ENCODE results near the gene EOGT. TPM values are rescaled to one million over a fixed set of nuclear protein-coding genes. Genes with fewer than 3 reads are reported as not detected.

The EOGT gene
- total and polyA plus RNA-seq, 2 experiments from 2014 or later, result 11.9 to 27.2 TPM

DNA sequence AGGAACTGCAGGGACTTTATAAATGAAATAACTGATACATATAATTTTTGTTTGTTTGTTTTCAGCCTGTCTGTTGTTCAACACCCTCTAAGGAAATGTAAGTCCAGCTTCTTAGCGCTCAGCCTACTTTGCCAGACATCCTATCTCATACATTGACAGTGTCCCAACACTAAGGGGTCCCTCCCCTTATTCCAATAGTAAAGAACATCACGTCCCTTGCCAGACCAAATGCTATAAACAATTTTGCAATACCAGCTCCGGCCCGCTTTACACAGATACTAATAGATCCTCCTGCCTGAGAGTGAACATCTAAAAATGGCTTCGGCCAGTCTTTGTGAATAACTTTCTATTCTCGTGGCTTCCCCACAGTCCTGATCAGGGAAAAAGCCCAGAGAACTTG is 76.6 kb downstream of the EOGT start:
- Mint-ChIP-seq H3K27me3 (ENCODE audit: insufficient read depth, low read depth, poor library complexity) (peaks cover 11% of the 10 kb centered on the region), H3K4me1 (peaks cover 5% of the 10 kb centered on the region), H3K9me3 (no peaks in the 10 kb centered on the region), H3K27ac (no peak overlapping the region), H3K36me3 (ENCODE audit: low read depth) (no peaks in the 10 kb centered on the region), H3K4me3 (no peak overlapping the region)
- H3K27me3 ChIP-seq (ENCODE audit: insufficient read depth), result peaks cover 4% of the 10 kb centered on the region
- H3K4me2 ChIP-seq, result no peak overlapping the region
- ATAC-seq (no peak), DNase-seq (ENCODE audit: low spot score) (no peak)
- no peak overlapping the region for H3K27ac ChIP-seq (ENCODE audit: low read depth)
- H3K4me1 ChIP-seq (ENCODE audit: insufficient read depth), result peaks cover 5% of the 10 kb centered on the region; the same call in 1 of the 2 replicates
- no peaks in the 10 kb centered on the region for H4K20me1 ChIP-seq (replicated peaks; ENCODE audit: insufficient read depth)
- no peaks in the 10 kb centered on the region for H3K79me2 ChIP-seq (replicated peaks; ENCODE audit: insufficient read depth)
- H3K9me2 ChIP-seq (ENCODE audit: insufficient read depth), result no peaks in the 10 kb centered on the region
- H3F3A ChIP-seq (replicated peaks; ENCODE audit: low read depth), result no peaks in the 10 kb centered on the region
- TF ChIP-seq CREB1 (CRISPR knock-in tag; IDR thresholded peaks at IDR 0.05; ENCODE audit: low read depth) (no peak), POLR2AphosphoS5 (IDR thresholded peaks at IDR 0.05; ENCODE audit: low read depth) (no peak)
- TF ChIP-seq, protein P1, sequence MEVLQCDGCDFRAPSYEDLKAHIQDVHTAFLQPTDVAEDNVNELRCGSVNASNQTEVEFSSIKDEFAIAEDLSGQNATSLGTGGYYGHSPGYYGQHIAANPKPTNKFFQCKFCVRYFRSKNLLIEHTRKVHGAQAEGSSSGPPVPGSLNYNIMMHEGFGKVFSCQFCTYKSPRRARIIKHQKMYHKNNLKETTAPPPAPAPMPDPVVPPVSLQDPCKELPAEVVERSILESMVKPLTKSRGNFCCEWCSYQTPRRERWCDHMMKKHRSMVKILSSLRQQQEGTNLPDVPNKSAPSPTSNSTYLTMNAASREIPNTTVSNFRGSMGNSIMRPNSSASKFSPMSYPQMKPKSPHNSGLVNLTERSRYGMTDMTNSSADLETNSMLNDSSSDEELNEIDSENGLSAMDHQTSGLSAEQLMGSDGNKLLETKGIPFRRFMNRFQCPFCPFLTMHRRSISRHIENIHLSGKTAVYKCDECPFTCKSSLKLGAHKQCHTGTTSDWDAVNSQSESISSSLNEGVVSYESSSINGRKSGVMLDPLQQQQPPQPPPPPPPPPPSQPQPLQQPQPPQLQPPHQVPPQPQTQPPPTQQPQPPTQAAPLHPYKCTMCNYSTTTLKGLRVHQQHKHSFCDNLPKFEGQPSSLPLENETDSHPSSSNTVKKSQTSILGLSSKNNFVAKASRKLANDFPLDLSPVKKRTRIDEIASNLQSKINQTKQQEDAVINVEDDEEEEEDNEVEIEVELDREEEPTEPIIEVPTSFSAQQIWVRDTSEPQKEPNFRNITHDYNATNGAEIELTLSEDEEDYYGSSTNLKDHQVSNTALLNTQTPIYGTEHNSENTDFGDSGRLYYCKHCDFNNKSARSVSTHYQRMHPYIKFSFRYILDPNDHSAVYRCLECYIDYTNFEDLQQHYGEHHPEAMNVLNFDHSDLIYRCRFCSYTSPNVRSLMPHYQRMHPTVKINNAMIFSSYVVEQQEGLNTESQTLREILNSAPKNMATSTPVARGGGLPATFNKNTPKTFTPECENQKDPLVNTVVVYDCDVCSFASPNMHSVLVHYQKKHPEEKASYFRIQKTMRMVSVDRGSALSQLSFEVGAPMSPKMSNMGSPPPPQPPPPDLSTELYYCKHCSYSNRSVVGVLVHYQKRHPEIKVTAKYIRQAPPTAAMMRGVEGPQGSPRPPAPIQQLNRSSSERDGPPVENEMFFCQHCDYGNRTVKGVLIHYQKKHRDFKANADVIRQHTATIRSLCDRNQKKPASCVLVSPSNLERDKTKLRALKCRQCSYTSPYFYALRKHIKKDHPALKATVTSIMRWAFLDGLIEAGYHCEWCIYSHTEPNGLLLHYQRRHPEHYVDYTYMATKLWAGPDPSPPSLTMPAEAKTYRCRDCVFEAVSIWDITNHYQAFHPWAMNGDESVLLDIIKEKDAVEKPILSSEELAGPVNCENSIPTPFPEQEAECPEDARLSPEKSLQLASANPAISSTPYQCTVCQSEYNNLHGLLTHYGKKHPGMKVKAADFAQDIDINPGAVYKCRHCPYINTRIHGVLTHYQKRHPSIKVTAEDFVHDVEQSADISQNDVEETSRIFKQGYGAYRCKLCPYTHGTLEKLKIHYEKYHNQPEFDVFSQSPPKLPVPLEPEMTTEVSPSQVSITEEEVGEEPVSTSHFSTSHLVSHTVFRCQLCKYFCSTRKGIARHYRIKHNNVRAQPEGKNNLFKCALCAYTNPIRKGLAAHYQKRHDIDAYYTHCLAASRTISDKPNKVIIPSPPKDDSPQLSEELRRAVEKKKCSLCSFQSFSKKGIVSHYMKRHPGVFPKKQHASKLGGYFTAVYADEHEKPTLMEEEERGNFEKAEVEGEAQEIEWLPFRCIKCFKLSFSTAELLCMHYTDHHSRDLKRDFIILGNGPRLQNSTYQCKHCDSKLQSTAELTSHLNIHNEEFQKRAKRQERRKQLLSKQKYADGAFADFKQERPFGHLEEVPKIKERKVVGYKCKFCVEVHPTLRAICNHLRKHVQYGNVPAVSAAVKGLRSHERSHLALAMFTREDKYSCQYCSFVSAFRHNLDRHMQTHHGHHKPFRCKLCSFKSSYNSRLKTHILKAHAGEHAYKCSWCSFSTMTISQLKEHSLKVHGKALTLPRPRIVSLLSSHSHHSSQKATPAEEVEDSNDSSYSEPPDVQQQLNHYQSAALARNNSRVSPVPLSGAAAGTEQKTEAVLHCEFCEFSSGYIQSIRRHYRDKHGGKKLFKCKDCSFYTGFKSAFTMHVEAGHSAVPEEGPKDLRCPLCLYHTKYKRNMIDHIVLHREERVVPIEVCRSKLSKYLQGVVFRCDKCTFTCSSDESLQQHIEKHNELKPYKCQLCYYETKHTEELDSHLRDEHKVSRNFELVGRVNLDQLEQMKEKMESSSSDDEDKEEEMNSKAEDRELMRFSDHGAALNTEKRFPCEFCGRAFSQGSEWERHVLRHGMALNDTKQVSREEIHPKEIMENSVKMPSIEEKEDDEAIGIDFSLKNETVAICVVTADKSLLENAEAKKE (CRISPR knock-in tag; IDR thresholded peaks at IDR 0.05), result no peak
- H3K36me3 ChIP-seq (ENCODE audit: insufficient read depth), result no peaks in the 10 kb centered on the region
- H2AFZ ChIP-seq, result 0 out of 2 replicates have a peak overlapping the region, but pooled peaks have one; percentile 20
- no peak overlapping the region for H3K4me3 ChIP-seq

DNA sequence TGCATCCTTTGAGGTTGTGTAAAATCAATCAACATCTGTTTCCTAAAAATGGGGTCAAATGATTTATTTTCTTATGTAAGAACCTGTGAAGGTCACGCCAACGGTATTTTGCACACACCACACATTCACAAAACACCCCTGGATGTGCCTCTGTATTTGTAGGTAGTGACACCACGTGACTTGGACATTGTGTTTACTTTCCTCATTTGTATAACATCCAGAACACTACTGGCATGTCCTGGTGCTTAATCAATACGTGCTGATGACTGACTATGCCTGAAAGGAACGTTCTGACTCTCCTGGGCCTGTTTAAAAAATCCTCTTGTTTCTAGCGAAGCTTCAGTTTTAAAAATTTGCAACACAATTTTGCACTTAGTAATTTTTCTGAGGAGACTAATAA is 77.7 kb downstream of the EOGT start:
- no peaks in the 10 kb centered on the region for H3K36me3 Mint-ChIP-seq (ENCODE audit: low read depth)
- no peaks in the 10 kb centered on the region for H3K36me3 ChIP-seq (ENCODE audit: insufficient read depth)
- peaks cover 15% of the 10 kb centered on the region for H3K27me3 ChIP-seq (ENCODE audit: insufficient read depth)
- no peaks in the 10 kb centered on the region for H3K79me2 ChIP-seq (replicated peaks; ENCODE audit: insufficient read depth)
- H3K9me2 ChIP-seq (ENCODE audit: insufficient read depth), result no peaks in the 10 kb centered on the region
- no peaks in the 10 kb centered on the region for H3F3A ChIP-seq (replicated peaks; ENCODE audit: low read depth)
- H3K4me3 ChIP-seq, result no peak overlapping the region
- ATAC-seq (no peak), DNase-seq (ENCODE audit: low spot score) (no peak)
- H3K4me1 ChIP-seq (ENCODE audit: insufficient read depth), result peaks cover 10% of the 10 kb centered on the region; the same call in 1 of the 2 replicates
- no peak overlapping the region for H3K27ac ChIP-seq (ENCODE audit: low read depth)
- peaks cover under 1% of the 10 kb centered on the region; the same call in 1 of the 2 replicates for H4K20me1 ChIP-seq (replicated peaks; ENCODE audit: insufficient read depth)
- H2AFZ ChIP-seq, result no peak overlapping the region
- no peaks in the 10 kb centered on the region for H3K9me3 Mint-ChIP-seq
- no peak overlapping the region for H3K4me2 ChIP-seq
- H3K4me1 Mint-ChIP-seq, result peaks cover 12% of the 10 kb centered on the region
- peaks cover 21% of the 10 kb centered on the region for H3K27me3 Mint-ChIP-seq (ENCODE audit: insufficient read depth, low read depth, poor library complexity)
- no peak overlapping the region for H3K27ac Mint-ChIP-seq
- no peak overlapping the region for H3K4me3 Mint-ChIP-seq
- TF ChIP-seq ZNF331 (CRISPR knock-in tag; IDR thresholded peaks at IDR 0.05; ENCODE audit: low read depth) (no peak), ZNF114 (CRISPR knock-in tag; IDR thresholded peaks at IDR 0.05) (no peak), NANOG (IDR thresholded peaks at IDR 0.05; ENCODE audit: borderline replicate concordance) (no peak), POLR2AphosphoS5 (IDR thresholded peaks at IDR 0.05; ENCODE audit: low read depth) (no peak), CREB1 (CRISPR knock-in tag; IDR thresholded peaks at IDR 0.05; ENCODE audit: low read depth) (no peak)
- TF ChIP-seq, protein P1 (CRISPR knock-in tag; IDR thresholded peaks at IDR 0.05), result no peak

Measured in GM23338 (cell line).